ENCODE results near the gene SUSD3. TPM values are rescaled to one million over a fixed set of nuclear protein-coding genes. Genes with fewer than 3 reads are reported as not detected.
A peak's percentile ranks its signal among the peaks of the same experiment; 100 is the strongest.

The SUSD3 gene
- total RNA-seq, 2 donors from 2014 or later, result 53.1 to 56.8 TPM

DNA sequence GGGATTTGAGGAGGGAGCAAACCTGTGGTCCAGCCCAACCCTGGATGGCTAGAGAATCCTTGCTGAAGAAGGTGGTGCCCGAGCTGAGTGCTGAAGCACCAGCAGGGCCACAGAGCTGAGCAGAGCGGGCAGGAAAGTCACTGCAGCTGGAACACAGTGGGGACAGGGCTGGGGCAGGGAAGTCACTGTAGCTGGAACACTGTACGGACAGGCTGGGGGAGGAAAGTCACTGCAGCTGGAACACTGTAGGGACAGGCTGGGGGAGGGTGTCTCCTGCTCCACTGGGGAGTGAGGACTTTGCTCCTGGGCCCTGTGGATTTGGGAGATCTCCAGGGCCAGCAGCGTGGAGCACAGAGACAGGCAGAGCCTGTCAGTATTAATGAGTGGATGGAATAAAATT lies 9.0 kb upstream of the SUSD3 start:
- peak in 1 of 2 donors; percentile 22 for ATAC-seq (replicated peaks in 1 of 2)
- H3K27ac Mint-ChIP-seq, result no peak overlapping the region
- no peak overlapping the region for H3K4me3 Mint-ChIP-seq
- peaks cover 21% of the 10 kb centered on the region for H3K4me1 Mint-ChIP-seq (ENCODE audit: low read depth)
- no peaks in the 10 kb centered on the region for H3K27me3 Mint-ChIP-seq (ENCODE audit: low read depth)
- no peak for DNase-seq
- no peaks in the 10 kb centered on the region for H3K9me3 Mint-ChIP-seq
- no peaks in the 10 kb centered on the region for H3K36me3 Mint-ChIP-seq (ENCODE audit: insufficient read depth in 2 of 2)

- DNase-seq, result no peak
- no peak overlapping the region for H3K4me3 Mint-ChIP-seq
These were observed 8.3 kb upstream of the SUSD3 start for GRCh38 chr9:93050231-93050630.

GRCh38 chr9:93051680-93052089 lies 6.8 kb upstream of the SUSD3 start:
- Mint-ChIP-seq H3K4me3 (no peak overlapping the region), H3K4me1 (ENCODE audit: low read depth) (peaks cover 34% of the 10 kb centered on the region), H3K27me3 (ENCODE audit: low read depth) (no peaks in the 10 kb centered on the region), H3K9me3 (no peaks in the 10 kb centered on the region), H3K27ac (no peak overlapping the region), H3K36me3 (ENCODE audit: insufficient read depth in 2 of 2) (no peaks in the 10 kb centered on the region)
- DNase-seq, result no peak
- no peak for ATAC-seq (replicated peaks in 1 of 2)

More at GRCh38 chr9:93050231-93050630, 8.3 kb upstream of the SUSD3 start:
- H3K4me1 Mint-ChIP-seq (ENCODE audit: low read depth), result peaks cover 26% of the 10 kb centered on the region
- H3K36me3 Mint-ChIP-seq (ENCODE audit: insufficient read depth in 2 of 2), result no peaks in the 10 kb centered on the region
- ATAC-seq (replicated peaks in 1 of 2), result no peak
- no peaks in the 10 kb centered on the region for H3K9me3 Mint-ChIP-seq
- no peaks in the 10 kb centered on the region for H3K27me3 Mint-ChIP-seq (ENCODE audit: low read depth)
- no peak overlapping the region for H3K27ac Mint-ChIP-seq

- peaks cover 40% of the 10 kb centered on the region for H3K4me1 Mint-ChIP-seq (ENCODE audit: low read depth)
- H3K4me3 Mint-ChIP-seq, result no peak overlapping the region
- H3K9me3 Mint-ChIP-seq, result no peaks in the 10 kb centered on the region
- ATAC-seq (replicated peaks in 1 of 2) (no peak), DNase-seq (no peak)
- no peaks in the 10 kb centered on the region for H3K27me3 Mint-ChIP-seq (ENCODE audit: low read depth)
- no peaks in the 10 kb centered on the region for H3K36me3 Mint-ChIP-seq (ENCODE audit: insufficient read depth in 2 of 2)
- no peak overlapping the region for H3K27ac Mint-ChIP-seq
These were observed 5.5 kb upstream of the SUSD3 start for GRCh38 chr9:93052791-93053540.

- Mint-ChIP-seq H3K27me3 (ENCODE audit: low read depth) (no peaks in the 10 kb centered on the region), H3K4me1 (ENCODE audit: low read depth) (peaks cover 44% of the 10 kb centered on the region), H3K27ac (peak overlapping the region; percentile 24), H3K9me3 (no peaks in the 10 kb centered on the region), H3K4me3 (no peak overlapping the region), H3K36me3 (ENCODE audit: insufficient read depth in 2 of 2) (no peaks in the 10 kb centered on the region)
- DNase-seq (no peak), ATAC-seq (replicated peaks in 1 of 2) (no peak)
These were observed 4.6 kb upstream of the SUSD3 start for GRCh38 chr9:93053781-93054331.

DNA sequence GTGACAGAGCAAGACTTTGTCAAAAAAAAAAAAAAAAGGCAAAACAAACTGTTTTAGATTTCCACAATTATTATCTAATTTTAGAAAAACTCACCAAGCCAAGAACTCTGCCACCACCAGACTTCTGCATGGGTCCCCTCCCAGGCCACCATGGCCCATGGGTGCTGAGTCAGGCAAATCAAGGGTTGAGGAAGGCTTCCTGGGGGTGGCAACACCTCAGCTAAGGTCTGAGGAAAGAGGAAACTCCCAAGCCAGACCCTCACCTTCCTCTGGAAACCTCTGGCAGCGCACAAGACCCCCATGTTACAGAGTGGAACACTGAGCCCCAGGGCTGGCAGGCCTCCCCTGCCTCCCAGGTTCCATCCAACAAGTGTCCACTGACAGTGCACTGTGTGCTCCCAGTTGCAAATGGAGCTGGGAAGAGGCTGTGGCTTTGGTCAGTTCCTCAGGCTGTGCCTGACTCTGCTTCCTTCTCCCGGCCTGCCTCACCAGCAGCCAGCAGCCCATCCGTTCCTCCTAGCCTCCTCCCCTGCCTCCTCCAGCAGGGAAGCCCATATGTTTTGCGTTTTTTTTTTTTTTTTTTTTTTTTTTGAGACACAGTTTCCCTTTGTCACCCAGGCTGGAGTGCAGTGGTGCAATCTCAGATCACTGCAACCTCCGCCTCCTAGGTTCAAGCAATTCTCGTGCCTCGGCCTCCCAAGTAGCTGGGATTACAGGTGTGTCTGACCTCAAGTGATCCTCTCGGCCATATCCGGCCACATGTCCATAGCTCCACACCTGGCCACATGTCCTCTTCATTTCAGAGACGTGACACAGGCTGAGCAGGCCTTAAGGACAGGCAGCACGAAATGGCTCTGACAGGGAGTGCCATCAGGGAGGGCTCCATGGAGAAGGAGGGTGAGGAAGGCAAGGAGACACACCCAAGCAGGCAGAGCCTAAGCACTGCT lies 3.5 kb upstream of the SUSD3 start:
- peak overlapping the region; percentile 5 for H3K27ac Mint-ChIP-seq

DNA sequence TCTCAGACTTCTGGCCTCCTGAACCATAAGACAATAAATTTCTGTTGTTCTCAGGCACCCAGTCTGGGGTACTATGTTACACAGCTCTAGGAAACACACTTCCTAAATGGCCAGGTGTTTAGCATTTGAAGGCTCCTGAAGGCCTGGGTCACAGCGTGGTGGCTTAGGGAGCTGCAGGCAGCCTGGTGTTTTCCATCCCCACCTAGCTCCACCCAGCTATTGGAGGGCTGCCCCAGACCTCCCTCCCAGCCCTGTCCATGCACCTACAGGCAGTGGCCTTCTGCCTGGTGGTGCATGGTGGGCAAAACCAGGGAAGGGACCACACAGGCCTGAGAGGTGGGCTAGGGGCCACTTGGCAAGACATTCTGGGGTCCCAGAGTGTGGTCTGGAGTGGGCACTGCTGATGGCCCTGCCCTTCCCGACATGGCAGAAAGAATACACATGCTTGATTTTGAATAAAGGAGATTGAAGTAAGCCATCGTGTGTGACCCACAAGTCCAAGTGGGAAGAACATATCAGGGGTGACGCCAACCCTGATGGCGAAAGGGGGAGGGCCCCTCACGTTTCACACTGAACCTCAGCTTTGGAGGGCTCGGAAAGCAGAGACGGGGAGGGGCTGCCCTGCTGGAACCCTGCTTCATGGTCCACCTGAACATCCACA lies 1.3 kb upstream of the SUSD3 start:
- Mint-ChIP-seq H3K4me3 (peak overlapping the region in 1 of 2 donors; percentile 3), H3K27me3 (ENCODE audit: low read depth) (no peaks in the 10 kb centered on the region), H3K9me3 (no peaks in the 10 kb centered on the region), H3K4me1 (ENCODE audit: low read depth) (peaks cover 70% of the 10 kb centered on the region), H3K27ac (no peak overlapping the region), H3K36me3 (ENCODE audit: insufficient read depth in 2 of 2) (peaks cover 0 to 3% of the 10 kb centered on the region in 2 donors)
- ATAC-seq (replicated peaks in 1 of 2), result no peak
- DNase-seq, result no peak

More for the DNA sequence above, 3.5 kb upstream of the SUSD3 start:
- peaks cover 0 to 3% of the 10 kb centered on the region in 2 donors for H3K36me3 Mint-ChIP-seq (ENCODE audit: insufficient read depth in 2 of 2)
- no peak overlapping the region for H3K4me3 Mint-ChIP-seq
- H3K9me3 Mint-ChIP-seq, result no peaks in the 10 kb centered on the region
- ATAC-seq (replicated peaks in 1 of 2) (no peak), DNase-seq (no peak)
- peaks cover 49% of the 10 kb centered on the region for H3K4me1 Mint-ChIP-seq (ENCODE audit: low read depth)
- H3K27me3 Mint-ChIP-seq (ENCODE audit: low read depth), result no peaks in the 10 kb centered on the region

DNA sequence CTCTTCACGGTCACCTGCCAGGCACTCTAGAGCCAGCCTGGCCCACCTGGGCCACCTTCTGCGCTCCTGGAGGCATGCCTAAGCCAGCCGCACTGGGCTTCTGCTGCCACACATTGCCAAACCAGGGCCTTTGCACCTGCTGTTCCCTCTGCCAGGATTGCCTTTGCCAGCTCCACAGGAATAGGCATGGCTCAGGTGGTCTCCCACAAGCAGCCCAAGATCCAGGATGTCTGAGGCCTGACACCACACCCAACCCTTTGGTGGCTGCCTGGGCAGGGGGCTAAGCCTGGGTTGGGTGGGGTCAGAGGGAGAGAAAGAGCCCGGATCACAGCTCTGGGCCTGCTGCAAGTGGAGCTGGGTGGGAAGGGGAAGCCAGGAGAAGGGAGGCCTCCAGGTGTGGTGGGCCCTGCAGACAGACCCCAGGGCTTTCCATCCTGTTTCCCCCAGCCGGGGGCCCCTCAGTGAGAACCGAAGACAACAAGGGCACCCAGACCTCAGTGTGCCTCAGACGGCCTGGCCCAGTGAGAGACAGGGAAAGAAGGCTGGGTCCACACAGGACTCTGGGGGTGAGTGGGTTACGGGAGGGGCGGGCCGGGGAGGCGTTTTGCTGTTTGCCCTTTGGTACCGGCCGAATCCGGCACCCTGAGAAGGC lies 672 bp upstream of the SUSD3 start:
- H3K4me1 Mint-ChIP-seq (ENCODE audit: low read depth), result peaks cover 77% of the 10 kb centered on the region
- H3K27ac Mint-ChIP-seq, result no peak overlapping the region
- no peaks in the 10 kb centered on the region for H3K27me3 Mint-ChIP-seq (ENCODE audit: low read depth)
- no peaks in the 10 kb centered on the region for H3K9me3 Mint-ChIP-seq
- no peak for DNase-seq
- ATAC-seq (replicated peaks in 1 of 2), result peak in 1 of 2 donors; percentile 8
- H3K4me3 Mint-ChIP-seq, result peak overlapping the region; percentile 60 to 83
- H3K36me3 Mint-ChIP-seq (ENCODE audit: insufficient read depth in 2 of 2), result peaks cover 0 to 3% of the 10 kb centered on the region in 2 donors

GRCh38 chr9:93059011-93059714 lies 662 bp downstream of the SUSD3 start:
- H3K9me3 Mint-ChIP-seq, result no peaks in the 10 kb centered on the region
- ATAC-seq (replicated peaks in 1 of 2) (peak; percentile 14 to 33), DNase-seq (peak in 1 of 2 donors; percentile 42)
- peak overlapping the region; percentile 92 to 97 for H3K4me3 Mint-ChIP-seq
- H3K4me1 Mint-ChIP-seq (ENCODE audit: low read depth), result peaks cover 77% of the 10 kb centered on the region
- no peaks in the 10 kb centered on the region for H3K27me3 Mint-ChIP-seq (ENCODE audit: low read depth)
- peak overlapping the region; percentile 95 for H3K27ac Mint-ChIP-seq
- peaks cover 0 to 4% of the 10 kb centered on the region in 2 donors for H3K36me3 Mint-ChIP-seq (ENCODE audit: insufficient read depth in 2 of 2)

GRCh38 chr9:93059715-93060578 lies 1.4 kb downstream of the SUSD3 start:
- no peak for DNase-seq
- ATAC-seq (replicated peaks in 1 of 2), result no peak
- Mint-ChIP-seq H3K4me1 (ENCODE audit: low read depth) (peaks cover 79% of the 10 kb centered on the region), H3K4me3 (peak overlapping the region; percentile 92 to 97), H3K27me3 (ENCODE audit: low read depth) (no peaks in the 10 kb centered on the region), H3K9me3 (no peaks in the 10 kb centered on the region), H3K36me3 (ENCODE audit: insufficient read depth in 2 of 2) (peaks cover 0 to 4% of the 10 kb centered on the region in 2 donors), H3K27ac (peak overlapping the region; percentile 95)

- ATAC-seq (replicated peaks in 1 of 2) (no peak), DNase-seq (no peak)
- no peaks in the 10 kb centered on the region for H3K9me3 Mint-ChIP-seq
- peaks cover 81% of the 10 kb centered on the region for H3K4me1 Mint-ChIP-seq (ENCODE audit: low read depth)
- peak overlapping the region; percentile 92 to 97 for H3K4me3 Mint-ChIP-seq
- H3K27ac Mint-ChIP-seq, result peak overlapping the region; percentile 95
- H3K36me3 Mint-ChIP-seq (ENCODE audit: insufficient read depth in 2 of 2), result peaks cover 0 to 4% of the 10 kb centered on the region in 2 donors
- no peaks in the 10 kb centered on the region for H3K27me3 Mint-ChIP-seq (ENCODE audit: low read depth)
These were observed 2.3 kb downstream of the SUSD3 start for GRCh38 chr9:93060746-93061259.
